H1 (cell line): ENCODE data around the gene UGT1A6. TPM values are rescaled to one million over a fixed set of nuclear protein-coding genes. Genes with fewer than 3 reads are reported as not detected.

Experiments
- CTCF ChIA-PET: fragments of 300-600 bp; sonication (Branson Sonifier 250); formaldehyde crosslinking; loops from one replicate; lab custom pipeline; 2021; ENCODE audit not compliant: partially characterized antibody; lab: Charles Lee
- POLR2A ChIA-PET: fragments of 300-600 bp; sonication (Branson Sonifier 250); formaldehyde crosslinking; loops from one replicate; lab custom pipeline; 2021; ENCODE audit warnings: inconsistent platforms; ENCODE audit not compliant: partially characterized antibody; lab: Charles Lee
- DNase-seq, 2 experiments: peaks; one replicate each; pipeline versions ENCODE4 v3.0.0 to v3.0.0-alpha.2; 2010 to 2022; ENCODE audit warnings: low spot score in 2 of 2, low read depth in 1 of 2, mixed read lengths in 1 of 2
- FAIRE-seq: peaks from 2 replicates; lab custom pipeline; 2011; peaks lifted over from hg19 to GRCh38; lab: Jason Lieb, UNC
- H2AFZ ChIP-seq: 2 replicates; pipeline ENCODE4 v1.8.1; 2012; ENCODE audit warnings: low read length, inconsistent platforms
- H2AK5ac ChIP-seq: 2 replicates; pipeline ENCODE4 v1.6.1; 2013; ENCODE audit warnings: low read depth, low read length
- H2BK120ac ChIP-seq: replicated peaks from 2 replicates; pipeline ENCODE3; 2013; ENCODE audit warnings: low read depth, low read length, inconsistent platforms
- H2BK12ac ChIP-seq: 2 replicates; pipeline ENCODE4 v1.6.1; 2013; ENCODE audit warnings: low read depth, low read length
- H2BK15ac ChIP-seq: 2 replicates; pipeline ENCODE4 v1.6.1; 2013; ENCODE audit warnings: low read length
- H2BK20ac ChIP-seq: 2 replicates; pipeline ENCODE4 v1.6.1; 2013; ENCODE audit warnings: low read length
- H2BK5ac ChIP-seq: 2 replicates; pipeline ENCODE4 v1.6.1; 2013; ENCODE audit warnings: low read depth, low read length
- H3K14ac ChIP-seq: 2 replicates; pipeline ENCODE4 v1.6.1; 2013; ENCODE audit warnings: inconsistent platforms; ENCODE audit not compliant: insufficient read length
- H3K18ac ChIP-seq: 2 replicates; pipeline ENCODE4 v1.6.1; 2013; ENCODE audit warnings: low read length; ENCODE audit errors: extremely low read depth
- H3K23ac ChIP-seq: 2 replicates; pipeline ENCODE4 v1.6.1; 2013; ENCODE audit warnings: inconsistent platforms; ENCODE audit not compliant: insufficient read length
- H3K23me2 ChIP-seq: 2 replicates; pipeline ENCODE4 v1.6.1; 2013; ENCODE audit warnings: low read depth, low read length
- H3K27ac ChIP-seq: 2 replicates; pipeline ENCODE4 v1.6.1; 2011; ENCODE audit warnings: low read depth, low read length, inconsistent platforms
- H3K27me3 ChIP-seq, 4 experiments: replicated peaks in 1 of 4; 1 replicate in 1 of 4; 2 replicates in 3 of 4; pipeline versions ENCODE4 v1.6.1 to v1.8.1; 2011 to 2013; ENCODE audit warnings: low read length in 3 of 4, mild to moderate bottlenecking in 3 of 4, inconsistent platforms in 2 of 4, mixed read lengths in 2 of 4, moderate library complexity in 1 of 4; ENCODE audit not compliant: control insufficient read depth in 3 of 4, insufficient read depth in 3 of 4; ENCODE audit errors: extremely low read depth in 1 of 4
- H3K36me3 ChIP-seq, 4 experiments: 2 replicates each; pipeline versions ENCODE4 v1.6.1 to v1.8.1; 2011 to 2013; ENCODE audit warnings: mild to moderate bottlenecking in 4 of 4, low read length in 3 of 4, moderate library complexity in 2 of 4, control low read depth in 1 of 4, inconsistent platforms in 1 of 4; ENCODE audit not compliant: insufficient read depth in 4 of 4, control insufficient read depth in 2 of 4
- H3K4ac ChIP-seq: replicated peaks from 2 replicates; pipeline ENCODE3; 2013; ENCODE audit warnings: low read length, low read depth, mixed read lengths, inconsistent platforms; ENCODE audit not compliant: insufficient read length
- H3K4me1 ChIP-seq, 4 experiments: replicated peaks in 1 of 4; 1 replicate in 1 of 4; 2 replicates in 3 of 4; pipeline versions ENCODE4 v1.6.1 to v1.8.1; 2011 to 2013; ENCODE audit warnings: low read length in 3 of 4, inconsistent platforms in 2 of 4, mixed read lengths in 1 of 4; ENCODE audit not compliant: insufficient read depth in 4 of 4, control insufficient read depth in 3 of 4
- H3K4me2 ChIP-seq, 2 experiments: 2 replicates each; pipeline versions ENCODE4 v1.6.1 to v1.8.1; 2011 to 2013; ENCODE audit warnings: low read depth in 2 of 2, low read length in 2 of 2, control low read depth in 1 of 2, inconsistent platforms in 1 of 2, mild to moderate bottlenecking in 1 of 2; ENCODE audit not compliant: insufficient read depth in 1 of 2
- H3K4me3 ChIP-seq, 4 experiments: fragments of 200-600, 300-600 bp in 1 of 4; sonication (generic), shearing (Covaris generic), sonication (Bioruptor Twin) in 1 of 4; 2 replicates each; pipeline versions ENCODE4 v1.5.1 to v1.8.1; 2011 to 2016; ENCODE audit warnings: low read length in 4 of 4, low read depth in 3 of 4, control low read depth in 2 of 4, inconsistent platforms in 2 of 4, mild to moderate bottlenecking in 2 of 4, mixed read lengths in 1 of 4, moderate library complexity in 1 of 4; ENCODE audit not compliant: insufficient read depth in 2 of 4; ENCODE audit errors: extremely low read depth in 1 of 4
- H3K56ac ChIP-seq: replicated peaks from 2 replicates; pipeline ENCODE3; 2013; ENCODE audit warnings: low read depth, mild to moderate bottlenecking, mixed read lengths, low read length, inconsistent platforms; ENCODE audit not compliant: insufficient read length
- H3K79me1 ChIP-seq: 2 replicates; pipeline ENCODE4 v1.6.1; 2013; ENCODE audit warnings: low read depth, low read length, control low read depth
- H3K79me2 ChIP-seq, 2 experiments: 2 replicates each; pipeline versions ENCODE4 v1.6.1 to v1.8.1; 2012 to 2013; ENCODE audit warnings: low read length in 2 of 2, mild to moderate bottlenecking in 2 of 2, inconsistent platforms in 1 of 2; ENCODE audit not compliant: insufficient read depth in 2 of 2, control insufficient read depth in 1 of 2
- H3K9ac ChIP-seq, 4 experiments: replicated peaks in 1 of 4; 1 replicate in 1 of 4; 2 replicates in 3 of 4; pipeline versions ENCODE4 v1.6.1 to v1.8.1; 2011 to 2013; ENCODE audit warnings: low read depth in 3 of 4, low read length in 3 of 4, control low read depth in 2 of 4, mild to moderate bottlenecking in 2 of 4, moderate library complexity in 2 of 4, inconsistent platforms in 1 of 4; ENCODE audit errors: extremely low read depth in 1 of 4
- H3K9me3 ChIP-seq, 2 experiments: 2 replicates each; pipeline versions ENCODE4 v1.6.1 to v1.8.1; 2012 to 2013; ENCODE audit warnings: mild to moderate bottlenecking in 2 of 2, moderate library complexity in 2 of 2, control low read depth in 1 of 2, inconsistent platforms in 1 of 2, low read depth in 1 of 2, low read length in 1 of 2, mixed read lengths in 1 of 2; ENCODE audit not compliant: insufficient read depth in 2 of 2
- H4K20me1 ChIP-seq, 2 experiments: replicated peaks in 1 of 2; 2 replicates each; pipeline versions ENCODE3 to v1.8.1; 2011 to 2013; ENCODE audit warnings: inconsistent platforms in 2 of 2, low read length in 2 of 2, mild to moderate bottlenecking in 1 of 2; ENCODE audit not compliant: insufficient read depth in 2 of 2, control insufficient read depth in 1 of 2
- H4K5ac ChIP-seq: 2 replicates; pipeline ENCODE4 v1.6.1; 2013; ENCODE audit warnings: low read length, low read depth, mixed read lengths, inconsistent platforms; ENCODE audit not compliant: insufficient read length
- H4K8ac ChIP-seq: 2 replicates; pipeline ENCODE4 v1.8.0; 2013; ENCODE audit warnings: mild to moderate bottlenecking, moderate library complexity, low read length, inconsistent platforms; ENCODE audit not compliant: insufficient read depth; ENCODE audit errors: extremely low read depth
- H4K91ac ChIP-seq: replicated peaks from 2 replicates; pipeline ENCODE3; 2013; ENCODE audit warnings: low read length, mixed read lengths, inconsistent platforms; ENCODE audit not compliant: insufficient read length
- CBX5 ChIP-seq: fragments of 300-800, 300-1000 bp; sonication (generic); IDR thresholded peaks from 2 replicates; pipeline ENCODE4 v1.7.1; 2016; ENCODE audit warnings: antibody characterized with exemption, low read length, low read depth
- EZH2 ChIP-seq: fragments of 200-600 bp; sonication (generic); IDR thresholded peaks from 2 replicates; pipeline ENCODE4 v1.7.1; 2012; ENCODE audit warnings: low read depth, mild to moderate bottlenecking, moderate library complexity, low read length, inconsistent platforms; ENCODE audit not compliant: severe bottlenecking
- FOSL1 ChIP-seq: IDR thresholded peaks from 2 replicates; pipeline ENCODE4 v1.6.1; 2011; ENCODE audit warnings: mild to moderate bottlenecking, low read depth, low read length, moderate library complexity; ENCODE audit not compliant: insufficient read depth
- HDAC6 ChIP-seq: IDR thresholded peaks from one replicate; pipeline ENCODE4 v1.7.1; 2012; ENCODE audit warnings: low read depth, mild to moderate bottlenecking, inconsistent platforms, low read length, moderate library complexity
- KDM5A ChIP-seq: fragments of 200-600 bp; IDR thresholded peaks from 2 replicates; pipeline ENCODE4 v1.7.1; 2012; ENCODE audit warnings: mild to moderate bottlenecking, low read length, inconsistent platforms, mixed read lengths
- POLR2A ChIP-seq, 2 experiments: IDR thresholded peaks; 1 replicate in 1 of 2; 2 replicates in 1 of 2; pipeline ENCODE4 v1.6.1; 2011; ENCODE audit warnings: low read depth in 2 of 2, low read length in 2 of 2, mild to moderate bottlenecking in 2 of 2; ENCODE audit errors: control extremely low read depth in 1 of 2
- RAD21 ChIP-seq, 2 experiments: IDR thresholded peaks in 1 of 2; conservative IDR thresholded peaks in 1 of 2; 2 replicates each; pipeline ENCODE4 v1.6.1; 2011; ENCODE audit warnings: low read depth in 2 of 2, low read length in 2 of 2, improper control_type of control experiment in 1 of 2, inconsistent platforms in 1 of 2, mild to moderate bottlenecking in 1 of 2, moderate library complexity in 1 of 2
- RFX5 ChIP-seq: IDR thresholded peaks from 2 replicates; pipeline ENCODE4 v1.6.1; 2011; ENCODE audit warnings: low read depth, low read length, improper control_type of control experiment, borderline replicate concordance
- SIRT6 ChIP-seq: IDR thresholded peaks from one replicate; pipeline ENCODE4 v1.7.1; 2012; ENCODE audit warnings: low read length, inconsistent platforms
- WGBS, 2 experiments: shearing (Covaris generic) in 1 of 2; methylation state at CpG; one replicate each; pipeline versions ENCODE4 v1.1.6 to v1.1.7; 2013 to 2015; ENCODE audit warnings: low lambda C conversion rate in 2 of 2, mixed read lengths in 2 of 2, inconsistent platforms in 1 of 2, low coverage in 1 of 2, missing lambda C conversion rate in 1 of 2; ENCODE audit not compliant: insufficient replicate concordance in 2 of 2, insufficient coverage in 1 of 2, insufficient read length in 1 of 2; ENCODE audit errors: extremely low coverage in 1 of 2, missing lambda C conversion rate in 1 of 2; 5-methylcytosine and 5-hydroxymethylcytosine counted together
- polyA plus RNA-seq, 7 experiments: library from polyadenylated mRNA; depleted of rRNA in 3 of 7; stranded (reverse) in 5 of 7; unstranded in 2 of 7; fragments of >200 nt in 5 of 7; fragments of 200-250 nt in 2 of 7; gene quantifications; 1 replicate in 5 of 7; 2 replicates in 1 of 7; 4 replicates in 1 of 7; pipeline versions ENCODE4 v1.2.1 to v1.2.3, GENCODE V29; 2011 to 2013; ENCODE audit warnings: missing spikeins in 2 of 7, mixed read lengths in 2 of 7
- total RNA-seq: library from RNA; stranded (reverse); fragmentation: NEBNext Ultra II Directional; extraction: Animal tissue kit (Norgen Biotek cat#: 25700); gene quantifications from 2 replicates; pipeline ENCODE4 v1.2.1, GENCODE V29; 2021

The UGT1A6 gene
- total and polyA plus RNA-seq, 2 of the 8 experiments (the other 6 are each of a cell fraction or from before 2014, with no cell fraction given), result not detected

GRCh38 chr2:233654501-233654900 lies 38.2 kb upstream of the UGT1A6 start:
- Histone ChIP-seq H3K4me2 (no peak overlapping the region), H3K23ac (no peak overlapping the region), H3K56ac (no peak overlapping the region), H3K23me2 (no peaks in the 10 kb centered on the region; the same call in 1 of the 2 replicates), H2BK5ac (no peak overlapping the region)
- FAIRE-seq, result no peak
- TF ChIP-seq EZH2, result no peak
- TF ChIP-seq RAD21 (IDR thresholded peaks at IDR 0.05 in 1 of 2, conservative IDR thresholded peaks at IDR 0.05 in 1 of 2; ENCODE audit: low read depth in 2 of 2, low read length in 2 of 2), result no peak
- no peak for TF ChIP-seq KDM5A
- no peak for TF ChIP-seq SIRT6
- no peak for TF ChIP-seq CBX5
- TF ChIP-seq POLR2A (IDR thresholded peaks at IDR 0.05; ENCODE audit: control extremely low read depth in 1 of 2, low read depth in 2 of 2, low read length in 2 of 2), result no peak
- no peak for TF ChIP-seq FOSL1
- no peak for TF ChIP-seq HDAC6
- TF ChIP-seq RFX5, result no peak
- TF ChIP-seq, all 59 proteins: peak for 0
- Histone ChIP-seq H2BK15ac (no peak overlapping the region), H2BK12ac (no peak overlapping the region), H4K91ac (no peak overlapping the region), H4K8ac (no peak overlapping the region), H2BK120ac (no peak overlapping the region), H3K36me3 (no peaks in the 10 kb centered on the region), H3K79me2 (no peaks in the 10 kb centered on the region), H3K14ac (no peak overlapping the region), H2AK5ac (no peak overlapping the region), H3K9me3 (no peaks in the 10 kb centered on the region), H4K20me1 (no peaks in the 10 kb centered on the region), H3K27me3 (no peaks in the 10 kb centered on the region), H3K4me3 (no peak overlapping the region), H3K4me1 (no peaks in the 10 kb centered on the region), H3K18ac (no peak overlapping the region), H2AFZ (no peak overlapping the region), H2BK20ac (no peak overlapping the region), H4K5ac (no peak overlapping the region), H3K9ac (no peak overlapping the region), H3K4ac (no peak overlapping the region), H3K79me1 (no peaks in the 10 kb centered on the region), H3K27ac (no peak overlapping the region)
- DNase-seq, result no peak
- ChIA-PET CTCF (no interaction called here), POLR2A (no interaction called here)
- WGBS, 2 experiments, result 72% methylated on average over 6 of the region's 6 CpGs; no CpG with 5 or more reads in 1 of the 2 experiments
